HG03135 (cell line): ENCODE data around the gene CCDC137.

Source experiments
- ATAC-seq: cut with Tn5 transposase; IDR thresholded peaks from one replicate; pipeline ENCODE4 v1.9.1; 2021; ENCODE audit warnings: mild to moderate bottlenecking, moderate library complexity; ENCODE audit not compliant: unreplicated experiment

The CCDC137 gene

DNA sequence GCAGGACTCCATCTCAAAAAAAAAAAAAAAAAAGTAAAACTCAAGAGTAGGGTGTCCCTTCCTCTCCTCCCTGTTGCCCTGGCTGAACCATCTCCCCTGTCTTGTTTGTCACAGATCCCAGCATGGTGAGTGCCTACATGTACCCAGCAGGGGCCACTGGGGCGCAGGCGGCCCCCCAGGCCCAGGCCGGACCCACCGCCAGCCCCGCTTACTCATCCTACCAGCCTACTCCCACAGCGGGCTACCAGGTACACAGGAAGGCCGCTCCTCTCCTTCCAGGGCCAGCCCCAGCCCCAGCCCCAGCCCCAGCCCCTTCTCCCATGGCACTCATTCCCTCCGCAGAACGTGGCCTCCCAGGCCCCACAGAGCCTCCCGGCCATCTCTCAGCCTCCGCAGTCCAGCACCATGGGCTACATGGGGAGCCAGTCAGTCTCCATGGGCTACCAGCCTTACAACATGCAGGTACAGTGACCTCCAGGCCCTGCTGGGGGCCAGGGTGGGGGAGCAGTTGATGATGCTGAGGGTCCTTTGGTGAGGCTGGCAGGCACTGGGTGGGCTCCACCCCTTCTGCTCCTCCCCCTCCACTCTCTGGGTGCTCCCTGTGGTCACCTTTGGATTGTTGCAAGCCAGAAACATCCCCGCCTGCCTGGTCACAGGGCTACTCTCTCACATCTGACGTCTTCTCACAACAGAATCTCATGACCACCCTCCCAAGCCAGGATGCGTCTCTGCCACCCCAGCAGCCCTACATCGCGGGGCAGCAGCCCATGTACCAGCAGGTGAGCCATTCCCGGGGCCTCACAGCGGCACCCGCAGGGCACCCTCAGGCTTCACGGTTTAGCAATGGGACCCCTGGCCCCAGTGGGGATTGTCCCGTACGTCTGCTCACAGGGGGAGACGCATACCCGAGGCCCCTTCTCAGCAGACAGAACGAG lies 34.1 kb downstream of the CCDC137 start:
- no peak for ATAC-seq

DNA sequence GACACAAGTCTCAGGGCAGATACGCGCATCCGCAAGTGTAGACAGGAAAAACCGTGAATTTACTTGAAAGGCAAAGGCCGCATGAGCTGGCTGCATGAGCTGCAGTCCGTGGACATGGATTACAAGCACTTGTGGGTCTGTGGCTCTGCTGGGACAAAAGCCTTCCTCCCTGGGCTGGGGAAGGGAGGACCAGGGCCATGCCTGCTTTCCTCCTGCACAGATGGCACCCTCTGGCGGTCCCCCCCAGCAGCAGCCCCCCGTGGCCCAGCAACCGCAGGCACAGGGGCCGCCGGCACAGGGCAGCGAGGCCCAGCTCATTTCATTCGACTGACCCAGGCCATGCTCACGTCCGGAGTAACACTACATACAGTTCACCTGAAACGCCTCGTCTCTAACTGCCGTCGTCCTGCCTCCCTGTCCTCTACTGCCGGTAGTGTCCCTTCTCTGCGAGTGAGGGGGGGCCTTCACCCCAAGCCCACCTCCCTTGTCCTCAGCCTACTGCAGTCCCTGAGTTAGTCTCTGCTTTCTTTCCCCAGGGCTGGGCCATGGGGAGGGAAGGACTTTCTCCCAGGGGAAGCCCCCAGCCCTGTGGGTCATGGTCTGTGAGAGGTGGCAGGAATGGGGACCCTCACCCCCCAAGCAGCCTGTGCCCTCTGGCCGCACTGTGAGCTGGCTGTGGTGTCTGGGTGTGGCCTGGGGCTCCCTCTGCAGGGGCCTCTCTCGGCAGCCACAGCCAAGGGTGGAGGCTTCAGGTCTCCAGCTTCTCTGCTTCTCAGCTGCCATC lies 34.9 kb downstream of the CCDC137 start:
- ATAC-seq, result no peak

DNA sequence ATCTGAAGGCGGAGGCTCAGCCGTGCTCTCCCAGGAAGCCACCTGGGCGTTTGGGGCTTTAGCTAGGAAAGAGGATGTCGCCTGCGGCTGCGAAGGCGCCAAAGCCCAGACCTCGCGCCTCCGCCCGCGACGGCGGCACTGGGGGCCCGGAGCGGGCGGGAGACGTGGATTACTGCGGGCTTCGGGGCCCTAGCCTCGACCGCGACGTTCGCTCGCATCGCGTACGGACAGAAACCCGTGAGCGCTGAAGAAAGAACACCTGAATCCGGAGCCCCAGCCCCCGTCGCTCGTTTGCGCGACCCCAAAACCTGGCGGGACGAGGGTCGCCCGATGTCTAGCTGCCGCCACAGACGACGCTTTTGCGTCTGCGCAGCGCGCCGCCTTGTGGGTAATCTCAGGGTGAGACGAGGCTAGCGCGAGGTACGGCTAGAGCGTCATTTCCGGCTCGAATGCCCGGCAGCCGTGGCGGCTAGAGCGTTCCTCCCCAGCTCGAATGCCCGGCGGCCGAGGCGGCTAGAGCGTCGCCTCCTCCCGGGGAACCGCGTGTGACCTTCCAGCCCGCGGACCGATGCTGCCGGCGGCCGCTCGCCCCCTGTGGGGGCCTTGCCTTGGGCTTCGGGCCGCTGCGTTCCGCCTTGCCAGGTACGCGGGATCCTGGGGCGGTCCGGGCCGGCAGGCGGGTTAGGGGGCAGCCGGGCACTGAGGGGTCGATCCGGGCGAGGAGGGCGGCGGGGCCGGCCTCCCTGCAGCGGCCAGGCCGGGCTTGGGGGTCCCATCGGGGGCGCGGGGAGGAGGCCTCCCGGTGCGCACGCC lies 36.6 kb downstream of the CCDC137 start, which contains the start of gene MRPL12:
Gene MRPL12 (plus strand): TSS at position 434 of the 813 bp plus-strand sequence. CDS start 135 bp downstream, at position 569.
- ATAC-seq, result peak; percentile 73

GRCh38 chr17:81703747-81704654 lies 37.5 kb downstream of the CCDC137 start:
- ATAC-seq, result no peak

- ATAC-seq, result no peak
Observed at GRCh38 chr17:81705518-81706231, 39.1 kb downstream of the CCDC137 start.

DNA sequence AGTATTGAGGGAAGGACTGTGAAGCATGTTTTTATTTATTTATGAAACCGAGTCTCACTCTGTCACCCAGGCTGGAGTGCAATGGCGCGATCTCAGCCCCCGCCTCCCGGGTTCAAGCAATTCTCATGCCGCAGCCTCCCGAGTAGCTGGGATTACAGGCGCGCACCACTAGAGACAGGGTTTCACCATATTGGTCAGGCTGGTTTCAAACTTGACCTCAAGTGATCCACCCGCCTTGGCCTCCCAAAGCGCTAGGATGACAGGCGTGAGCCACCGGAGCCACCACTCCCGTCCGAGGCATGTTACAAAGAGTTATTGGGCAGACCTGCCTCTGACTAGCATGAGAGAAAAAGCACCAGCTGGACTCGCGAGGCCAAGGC lies 39.7 kb downstream of the CCDC137 start:
- no peak for ATAC-seq

DNA sequence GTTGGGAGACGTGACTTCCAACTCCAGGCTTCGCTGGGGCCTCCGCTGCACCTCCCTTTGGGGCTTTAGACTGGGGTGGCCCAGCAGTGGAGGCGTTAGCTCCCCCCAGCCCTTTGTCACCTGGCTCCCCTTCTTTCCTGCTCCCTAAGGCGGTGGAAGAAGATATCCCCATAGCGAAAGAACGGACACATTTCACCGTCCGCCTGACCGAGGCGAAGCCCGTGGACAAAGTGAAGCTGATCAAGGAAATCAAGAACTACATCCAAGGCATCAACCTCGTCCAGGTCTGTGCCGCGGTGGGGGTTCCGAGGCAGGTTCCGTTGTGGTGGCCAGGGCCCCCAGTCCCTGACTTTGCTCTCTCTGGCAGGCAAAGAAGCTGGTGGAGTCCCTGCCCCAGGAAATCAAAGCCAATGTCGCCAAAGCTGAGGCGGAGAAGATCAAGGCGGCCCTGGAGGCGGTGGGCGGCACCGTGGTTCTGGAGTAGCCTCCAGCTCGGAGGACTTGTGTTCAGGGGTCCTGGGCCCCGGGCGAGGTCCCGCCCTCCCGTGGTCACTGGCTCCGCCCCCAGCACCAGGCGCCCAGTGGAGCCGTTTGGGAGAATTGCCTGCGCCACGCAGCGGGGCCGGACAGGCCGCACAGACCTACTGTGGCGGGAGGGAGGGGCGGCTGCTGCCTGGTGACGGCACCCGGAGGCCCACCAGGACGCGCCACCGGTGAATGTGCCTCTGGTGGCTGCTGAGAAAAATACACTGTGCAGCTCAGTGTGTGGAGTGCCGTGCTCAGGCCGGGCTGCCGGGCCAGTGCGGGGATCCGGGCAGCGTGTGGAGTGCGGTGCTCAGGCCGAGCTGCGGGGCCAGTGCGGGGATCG lies 40.5 kb downstream of the CCDC137 start:
- no peak for ATAC-seq

GRCh38 chr17:81707725-81708646 lies 41.4 kb downstream of the CCDC137 start:
- no peak for ATAC-seq

- no peak for ATAC-seq
Observed at GRCh38 chr17:81708739-81709185, 42.2 kb downstream of the CCDC137 start.

GRCh38 chr17:81710514-81711308 lies 44.2 kb downstream of the CCDC137 start:
- ATAC-seq, result no peak

- ATAC-seq, result peak; percentile 47
Observed at GRCh38 chr17:81711814-81712467, 45.4 kb downstream of the CCDC137 start, which contains the start of gene SLC25A10. Gene SLC25A10, plus strand, starts transcription at chr17:81712284. Its CDS starts 143 bp downstream, at chr17:81712427.

DNA sequence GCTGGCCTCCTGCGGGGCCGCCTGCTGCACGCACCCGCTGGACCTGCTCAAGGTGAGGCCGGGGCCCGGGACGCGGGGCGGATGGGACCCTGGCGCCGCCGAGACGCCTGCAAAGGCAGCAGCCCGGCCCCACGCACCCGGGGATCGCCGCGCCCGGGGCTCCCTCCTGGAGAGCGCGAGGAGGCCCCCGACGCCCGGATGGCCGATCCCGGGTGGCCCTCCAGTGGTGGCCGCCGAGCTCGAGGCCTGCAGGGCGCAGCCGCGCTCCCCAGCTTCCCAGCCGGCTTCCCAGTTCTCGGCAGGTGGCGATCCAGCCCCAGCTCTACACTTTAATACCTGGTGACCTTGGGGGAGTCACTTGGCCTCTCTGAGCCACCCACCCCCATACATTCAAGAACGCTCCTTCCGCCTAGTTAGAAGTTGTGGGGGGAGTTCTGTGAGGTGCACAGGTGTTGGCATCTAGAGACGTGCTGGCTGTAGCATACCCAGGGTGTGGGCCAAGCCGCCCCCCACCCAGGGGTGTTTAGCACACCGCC lies 46.0 kb downstream of the CCDC137 start:
- ATAC-seq, result peak; percentile 28

GRCh38 chr17:81713004-81713555 lies 46.5 kb downstream of the CCDC137 start:
- ATAC-seq, result no peak

DNA sequence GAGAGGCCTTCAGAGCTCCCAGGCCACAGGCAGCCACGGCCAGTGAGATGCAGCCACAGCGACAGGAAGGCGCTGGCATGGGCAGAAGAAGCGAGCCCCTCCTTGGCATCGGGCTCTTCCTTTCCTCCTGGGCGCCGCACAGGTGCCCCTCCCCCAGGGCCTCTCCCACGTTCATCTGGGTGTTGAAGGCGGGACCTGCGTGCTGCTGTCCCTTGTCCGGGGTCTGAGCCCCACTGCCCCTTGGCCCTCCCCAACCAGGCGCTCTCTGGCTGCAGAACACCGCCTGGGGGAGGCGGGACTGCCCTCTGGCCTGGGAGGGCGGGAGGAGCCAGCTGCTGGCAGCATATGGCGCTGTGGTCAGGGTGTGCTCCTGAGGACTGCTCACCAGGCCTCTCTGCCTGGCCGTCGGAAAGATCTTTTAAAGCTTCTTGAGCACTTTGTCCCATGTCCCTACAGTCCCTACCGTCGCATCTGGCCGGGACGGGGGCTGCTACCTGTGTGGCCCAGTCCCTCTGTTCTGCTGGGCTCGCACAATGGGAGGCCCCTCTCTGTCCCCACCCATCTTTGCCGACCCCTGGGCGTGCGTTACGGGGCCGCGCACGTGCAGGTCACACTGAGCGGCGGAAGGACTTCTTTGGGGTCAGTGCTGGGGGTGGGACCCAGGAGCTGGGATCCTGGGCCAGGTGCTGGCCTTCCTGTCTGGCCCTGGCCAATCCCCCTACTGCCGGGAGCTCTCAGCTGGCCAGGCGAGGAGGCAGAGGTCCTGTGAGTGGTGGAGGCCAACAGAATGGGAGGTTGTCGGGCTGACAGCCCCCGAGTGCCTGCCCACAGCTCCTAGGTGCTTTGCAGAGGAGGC lies 47.2 kb downstream of the CCDC137 start:
- ATAC-seq, result no peak
